Activated naive CD8-positive, alpha-beta T cell treated with anti-CD3 and anti-CD28 coated beads, Interleukin-2, amount 50 U/mL, for 24 hours (primary cell): ENCODE data around the gene AP3D1.
"Not testable (repeated sequence)": the region's sequence is repeated elsewhere in the genome, so short reads cannot be mapped to it uniquely, and the experiment has no call there.

ENCODE experiments used
- ATAC-seq: fragments of 150-1000 bp; cut with Tn5 transposase; one replicate; pipeline ENCODE4 v1.10.0; 2021
- DNase-seq: peaks from one replicate; pipeline ENCODE4 v3.0.0; 2021
- H3K27ac Mint-ChIP-seq: one replicate; pipeline ENCODE4 v1.8.0; 2021; ENCODE audit warnings: mild to moderate bottlenecking, mixed read lengths
- H3K27me3 Mint-ChIP-seq: one replicate; pipeline ENCODE4 v1.8.0; 2021; ENCODE audit warnings: mixed read lengths
- H3K36me3 Mint-ChIP-seq: one replicate; pipeline ENCODE4 v1.8.0; 2021; ENCODE audit warnings: low read depth, mixed read lengths
- H3K4me1 Mint-ChIP-seq: one replicate; pipeline ENCODE4 v1.8.0; 2021; ENCODE audit warnings: mixed read lengths
- H3K4me3 Mint-ChIP-seq: one replicate; pipeline ENCODE4 v1.8.0; 2021; ENCODE audit warnings: mild to moderate bottlenecking, moderate library complexity, mixed read lengths
- H3K9me3 Mint-ChIP-seq: one replicate; pipeline ENCODE4 v1.8.0; 2021; ENCODE audit warnings: mixed read lengths

AP3D1 gene

DNA sequence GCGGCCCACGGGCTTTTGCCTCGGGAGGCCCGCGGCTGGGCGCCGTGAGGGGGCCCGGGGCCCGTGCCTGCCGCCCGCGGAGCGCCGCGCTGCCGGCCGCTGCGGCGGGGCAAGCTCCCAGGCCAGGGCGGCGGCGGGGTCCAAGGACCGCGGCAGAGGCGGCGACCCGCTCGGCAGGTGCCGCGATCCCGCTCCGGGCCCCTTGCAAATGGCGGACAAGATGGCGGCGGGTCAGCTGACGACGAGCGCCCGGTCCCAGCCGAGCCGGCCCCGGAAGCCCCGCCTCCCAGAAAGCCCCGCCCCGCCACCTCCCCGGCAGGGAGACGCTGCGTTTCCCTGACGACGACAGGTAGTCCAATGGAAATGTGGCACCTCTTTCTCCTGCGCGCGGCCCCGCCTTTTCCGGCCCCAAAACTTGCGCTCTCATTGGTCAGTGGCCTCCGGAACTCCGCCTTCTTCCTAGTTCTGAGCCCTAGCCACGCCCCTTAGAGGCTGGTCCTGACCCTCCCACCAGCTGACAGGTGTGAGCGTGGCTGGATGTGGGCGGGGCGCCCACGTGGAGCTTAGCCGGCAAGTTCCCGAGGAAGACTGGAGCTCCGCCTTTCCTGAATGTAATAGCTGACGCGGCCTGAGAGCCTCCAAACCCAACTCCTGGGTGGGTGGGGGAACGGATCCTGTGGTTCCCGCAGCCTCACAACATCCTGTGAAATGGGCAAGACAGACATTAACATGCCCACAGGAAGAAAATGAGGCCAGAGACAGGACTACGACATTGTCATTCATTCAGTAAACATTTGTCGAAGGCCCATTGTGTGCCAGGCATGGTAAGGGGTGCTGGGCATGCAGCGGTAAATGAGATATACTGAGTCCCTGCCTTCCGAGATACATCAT is at the start of gene AP3D1:
AP3D1 (minus strand) TSS at position 228 of the 891 bp plus-strand sequence. CDS start 232 bp downstream, outside the sequence.
- Mint-ChIP-seq H3K4me1 (peaks cover 43% of the 10 kb centered on the region), H3K36me3 (peaks cover 9% of the 10 kb centered on the region), H3K4me3 (peak within 1 kb of the TSS; percentile 77), H3K27me3 (no peaks in the 10 kb centered on the region), H3K9me3 (no peaks in the 10 kb centered on the region), H3K27ac (peak within 1 kb of the TSS; percentile 78)
- DNase-seq: peak; percentile 100
- peak; percentile 88 for ATAC-seq

DNA sequence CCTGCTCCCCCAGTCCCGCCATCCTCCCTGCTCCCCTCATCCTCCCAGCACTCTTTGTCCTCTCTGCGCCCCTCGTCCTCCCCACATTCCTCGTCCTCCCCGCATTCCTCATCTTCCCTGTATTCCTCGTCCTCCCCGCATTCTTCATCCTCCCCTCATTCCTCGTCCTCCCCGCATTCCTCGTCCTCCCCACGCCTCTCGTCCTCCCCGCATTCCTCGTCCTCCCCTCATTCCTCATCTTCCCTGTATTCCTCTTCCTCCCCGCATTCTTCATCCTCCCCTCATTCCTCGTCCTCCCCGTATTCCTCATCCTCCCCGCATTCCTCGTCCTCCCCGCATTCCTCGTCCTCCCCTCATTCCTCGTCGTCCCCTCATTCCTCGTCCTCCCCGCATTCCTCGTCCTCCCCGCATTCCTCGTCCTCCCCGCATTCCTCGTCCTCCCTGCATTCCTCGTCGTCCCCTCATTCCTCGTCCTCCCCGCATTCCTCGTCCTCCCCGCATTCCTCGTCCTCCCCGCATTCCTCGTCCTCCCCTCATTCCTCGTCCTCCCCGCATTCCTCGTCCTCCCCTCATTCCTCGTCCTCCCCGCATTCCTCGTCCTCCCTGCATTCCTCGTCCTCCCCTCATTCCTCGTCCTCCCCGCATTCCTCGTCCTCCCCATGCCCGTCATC is 49.4 kb upstream of the AP3D1 start:
- not testable (repeated sequence) for H3K27ac Mint-ChIP-seq, H3K9me3 Mint-ChIP-seq, H3K4me1 Mint-ChIP-seq, H3K4me3 Mint-ChIP-seq, ATAC-seq, DNase-seq, H3K27me3 Mint-ChIP-seq
- peaks cover 12% of the 10 kb centered on the region for H3K36me3 Mint-ChIP-seq

DNA sequence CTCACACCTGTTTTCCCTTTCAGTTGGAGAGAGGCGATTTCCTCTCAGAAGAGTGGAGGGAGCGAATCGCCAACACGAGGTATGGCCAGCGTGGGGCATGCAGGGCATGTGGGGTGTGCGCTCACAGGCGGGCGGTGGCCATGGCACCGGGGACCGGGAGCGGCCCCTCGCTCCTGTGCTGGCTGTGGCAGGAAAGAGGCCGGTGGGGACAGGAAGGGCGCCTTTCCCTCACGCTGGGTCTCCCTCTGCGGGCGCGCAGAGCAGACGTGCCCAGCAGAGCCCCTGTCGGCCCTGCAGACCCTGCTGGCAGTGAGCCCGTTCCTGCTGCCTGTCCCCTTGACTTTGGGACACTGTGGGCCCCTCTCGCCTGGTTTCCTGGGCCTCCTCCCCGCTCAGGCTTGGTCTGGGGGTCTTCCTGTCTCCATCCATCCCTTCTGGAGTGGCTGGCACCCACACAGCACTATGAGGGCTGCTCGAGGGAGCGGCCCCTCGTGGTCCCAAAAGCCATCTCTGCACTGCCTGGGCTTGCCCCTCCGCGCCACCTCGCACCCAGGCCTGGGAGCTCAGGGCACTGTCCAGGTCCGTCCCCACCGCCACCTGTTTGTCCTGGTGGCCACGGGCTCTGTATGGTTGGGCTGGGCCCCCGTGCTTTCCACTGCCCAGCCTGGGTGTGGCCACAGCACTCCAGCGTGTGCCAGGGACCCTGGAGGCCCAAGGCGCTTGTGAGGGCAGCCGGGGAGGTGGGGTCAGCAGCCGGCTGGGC is 48.7 kb upstream of the AP3D1 start:
- Mint-ChIP-seq H3K27ac (no peak overlapping the region), H3K4me3 (no peak overlapping the region), H3K27me3 (no peaks in the 10 kb centered on the region), H3K36me3 (peaks cover 10% of the 10 kb centered on the region), H3K4me1 (no peaks in the 10 kb centered on the region), H3K9me3 (no peaks in the 10 kb centered on the region)
- DNase-seq (no peak), ATAC-seq (no peak)

DNA sequence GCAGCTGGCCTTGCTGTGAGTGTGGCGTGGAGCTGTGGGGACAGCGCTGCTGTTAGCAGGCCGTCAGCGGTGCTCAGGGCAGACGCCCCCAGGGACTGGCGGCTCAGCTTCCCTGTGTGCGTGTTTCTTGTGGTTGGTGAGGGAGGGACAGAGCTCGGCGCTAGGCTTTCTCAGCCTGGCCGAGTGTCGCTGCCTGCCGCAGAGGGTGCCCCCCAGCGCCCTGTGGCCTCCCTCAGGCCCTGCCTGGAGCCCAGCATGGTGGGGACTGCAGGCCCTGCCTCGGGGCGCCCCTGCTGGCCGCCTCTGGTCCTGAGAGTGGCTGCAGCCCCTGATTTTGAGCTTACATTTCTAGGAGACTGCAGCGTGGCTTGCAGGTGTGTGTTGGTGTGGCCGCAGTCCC is 47.8 kb upstream of the AP3D1 start:
- Mint-ChIP-seq H3K36me3 (peaks cover 10% of the 10 kb centered on the region), H3K27me3 (no peaks in the 10 kb centered on the region), H3K27ac (peak overlapping the region; percentile 60), H3K4me3 (no peak overlapping the region), H3K9me3 (no peaks in the 10 kb centered on the region), H3K4me1 (no peaks in the 10 kb centered on the region)
- DNase-seq (no peak), ATAC-seq (no peak)

DNA sequence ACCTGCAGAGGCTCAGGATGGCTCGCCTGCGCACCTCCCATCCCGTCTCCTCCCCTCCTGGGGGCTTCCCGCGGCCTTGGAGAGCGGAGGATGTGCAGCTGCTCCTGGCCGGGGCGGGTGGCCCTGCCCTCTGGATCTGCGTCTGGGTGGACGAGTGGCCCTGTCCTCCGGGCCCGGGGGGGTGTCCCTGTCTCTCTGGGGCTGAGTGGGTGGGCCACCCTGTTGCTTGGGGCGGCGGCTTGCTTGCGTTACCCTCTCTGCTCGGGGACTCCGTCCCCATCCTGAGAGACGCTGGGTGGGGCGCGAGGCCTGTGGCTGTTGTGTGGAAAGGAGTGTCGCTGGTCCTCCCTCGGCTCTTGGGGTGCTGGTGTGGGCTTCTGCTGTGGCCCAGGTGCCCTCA is 47.0 kb upstream of the AP3D1 start:
- DNase-seq: no peak
- H3K27ac Mint-ChIP-seq: no peak overlapping the region
- peaks cover 6% of the 10 kb centered on the region for H3K36me3 Mint-ChIP-seq
- no peaks in the 10 kb centered on the region for H3K27me3 Mint-ChIP-seq
- no peak overlapping the region for H3K4me3 Mint-ChIP-seq
- H3K9me3 Mint-ChIP-seq: no peaks in the 10 kb centered on the region
- no peak for ATAC-seq
- no peaks in the 10 kb centered on the region for H3K4me1 Mint-ChIP-seq

DNA sequence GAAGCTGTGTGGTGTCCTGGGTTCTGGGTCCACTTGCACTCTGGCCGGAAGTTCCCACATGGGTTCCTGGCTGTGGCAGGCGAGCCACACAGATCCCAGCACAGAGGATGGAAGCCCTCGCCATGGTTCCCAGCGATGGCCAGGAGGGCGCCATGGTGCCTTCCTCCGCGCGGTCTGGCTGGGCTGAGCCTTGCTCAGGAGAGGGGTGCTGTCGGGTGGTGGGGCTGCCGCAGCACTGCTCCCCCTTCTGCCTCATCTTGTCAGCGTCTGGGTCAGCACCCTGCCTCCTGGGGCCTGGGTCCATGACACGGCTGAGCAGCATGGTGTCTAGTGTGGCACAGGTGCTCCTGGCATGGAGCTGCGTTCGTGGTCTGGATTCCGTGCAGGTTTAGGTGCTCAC is 45.9 kb upstream of the AP3D1 start:
- no peak for ATAC-seq

DNA sequence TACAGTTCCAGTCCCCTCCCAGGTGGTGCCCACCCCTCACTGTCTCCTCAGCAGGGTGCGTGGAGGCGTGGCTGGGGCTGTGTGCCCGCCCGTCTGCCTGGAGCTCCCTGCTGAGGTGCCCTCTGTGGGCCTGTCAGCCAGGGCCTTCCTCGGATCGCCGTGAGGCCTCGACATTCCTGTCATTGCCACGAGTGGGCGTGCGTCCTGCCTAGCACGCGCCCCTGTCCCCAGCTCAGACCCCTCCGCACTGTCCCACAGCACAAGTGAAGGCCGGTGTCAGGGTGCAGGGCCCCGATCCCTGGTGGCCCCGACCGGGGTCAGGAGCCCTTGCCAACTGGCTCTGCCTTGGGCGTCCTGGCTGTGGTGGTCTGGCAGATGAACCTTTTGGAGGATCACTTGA is 44.5 kb upstream of the AP3D1 start:
- DNase-seq (no peak), ATAC-seq (no peak)
- no peaks in the 10 kb centered on the region for H3K27me3 Mint-ChIP-seq
- no peak overlapping the region for H3K4me3 Mint-ChIP-seq
- H3K36me3 Mint-ChIP-seq: peaks cover 12% of the 10 kb centered on the region
- H3K9me3 Mint-ChIP-seq: no peaks in the 10 kb centered on the region
- H3K27ac Mint-ChIP-seq: no peak overlapping the region
- no peaks in the 10 kb centered on the region for H3K4me1 Mint-ChIP-seq

More for the DNA sequence above, 45.9 kb upstream of the AP3D1 start:
- Mint-ChIP-seq H3K27me3 (no peaks in the 10 kb centered on the region), H3K4me3 (no peak overlapping the region), H3K36me3 (peaks cover 9% of the 10 kb centered on the region), H3K4me1 (no peaks in the 10 kb centered on the region), H3K9me3 (no peaks in the 10 kb centered on the region), H3K27ac (no peak overlapping the region)
- no peak for DNase-seq

DNA sequence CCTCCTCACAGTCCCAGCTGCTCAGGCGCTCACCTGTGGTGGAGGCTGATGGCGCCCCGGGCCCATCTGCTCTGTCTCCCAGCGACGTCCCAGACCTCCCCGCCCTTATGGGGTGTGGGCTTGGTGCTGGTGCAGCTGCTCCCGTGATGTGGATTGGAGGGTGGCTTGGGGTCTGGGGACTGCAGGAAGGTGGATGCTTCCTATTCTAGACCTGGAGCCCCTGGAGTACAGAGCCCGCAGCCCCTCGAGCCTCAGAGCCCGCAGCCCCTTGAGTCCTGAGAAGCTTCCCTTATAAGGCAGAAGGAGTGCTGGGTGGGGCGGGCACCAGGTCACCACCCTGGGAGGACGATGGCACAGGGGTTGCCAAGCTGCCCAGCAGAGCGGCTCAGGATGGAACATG is 44.0 kb upstream of the AP3D1 start:
- no peak for ATAC-seq
- Mint-ChIP-seq H3K27me3 (no peaks in the 10 kb centered on the region), H3K27ac (no peak overlapping the region), H3K9me3 (no peaks in the 10 kb centered on the region), H3K4me3 (no peak overlapping the region), H3K4me1 (no peaks in the 10 kb centered on the region), H3K36me3 (peaks cover 14% of the 10 kb centered on the region)
- no peak for DNase-seq

DNA sequence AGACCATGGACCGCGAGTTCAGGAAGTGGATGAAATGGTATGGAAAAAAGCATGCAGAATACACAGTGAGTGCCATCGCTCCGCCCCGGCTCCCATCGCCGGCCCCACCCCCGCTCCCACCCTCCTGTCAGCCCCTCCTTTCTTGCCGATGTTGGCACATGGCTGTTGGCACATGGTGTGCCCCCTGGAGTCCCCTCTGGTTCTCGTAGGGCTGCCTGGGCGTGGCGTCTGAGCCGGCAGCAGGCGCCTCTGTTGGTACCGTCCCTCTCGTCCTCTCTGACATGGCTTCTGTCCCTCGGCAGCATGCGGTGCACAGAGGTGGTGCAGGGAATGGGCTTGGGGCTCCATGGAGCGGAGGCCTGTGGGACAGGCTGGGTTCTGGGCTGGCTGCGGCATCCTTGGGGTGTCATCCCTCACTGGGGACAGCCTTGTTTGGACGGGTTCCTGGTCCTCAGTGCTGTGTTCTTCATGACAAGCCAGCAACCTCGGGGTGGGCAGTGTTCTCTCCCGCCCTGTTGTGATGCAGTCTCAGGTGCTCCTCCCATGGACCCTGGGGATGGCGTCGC is 43.2 kb upstream of the AP3D1 start:
- no peaks in the 10 kb centered on the region for H3K27me3 Mint-ChIP-seq
- no peak for DNase-seq
- H3K27ac Mint-ChIP-seq: no peak overlapping the region
- ATAC-seq: no peak
- H3K36me3 Mint-ChIP-seq: peaks cover 14% of the 10 kb centered on the region
- no peaks in the 10 kb centered on the region for H3K9me3 Mint-ChIP-seq
- H3K4me1 Mint-ChIP-seq: no peaks in the 10 kb centered on the region
- no peak overlapping the region for H3K4me3 Mint-ChIP-seq

DNA sequence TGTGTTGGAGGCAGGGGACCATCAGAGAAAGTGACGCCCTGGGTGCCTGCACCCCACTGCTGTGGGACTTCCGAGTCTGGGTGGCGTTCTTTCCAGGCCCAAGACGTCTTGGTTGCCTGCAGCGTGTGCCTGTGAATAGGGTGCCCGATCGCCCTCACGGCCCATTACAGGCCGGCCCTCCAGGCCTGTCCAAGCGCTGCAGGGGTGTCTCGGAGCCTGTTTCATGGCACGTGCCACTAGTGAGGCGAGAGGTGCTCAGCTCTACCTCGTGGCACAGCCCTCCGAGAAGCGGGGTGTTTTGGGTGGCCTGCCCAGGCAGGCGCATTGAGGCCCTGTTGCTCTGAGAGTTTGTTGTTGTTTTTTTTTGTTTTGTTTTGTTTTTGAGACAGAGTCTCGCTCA is 42.4 kb upstream of the AP3D1 start:
- Mint-ChIP-seq H3K36me3 (peaks cover 14% of the 10 kb centered on the region), H3K9me3 (no peaks in the 10 kb centered on the region), H3K27me3 (no peaks in the 10 kb centered on the region), H3K4me3 (no peak overlapping the region), H3K4me1 (peaks cover 2% of the 10 kb centered on the region), H3K27ac (no peak overlapping the region)
- ATAC-seq (no peak), DNase-seq (no peak)

DNA sequence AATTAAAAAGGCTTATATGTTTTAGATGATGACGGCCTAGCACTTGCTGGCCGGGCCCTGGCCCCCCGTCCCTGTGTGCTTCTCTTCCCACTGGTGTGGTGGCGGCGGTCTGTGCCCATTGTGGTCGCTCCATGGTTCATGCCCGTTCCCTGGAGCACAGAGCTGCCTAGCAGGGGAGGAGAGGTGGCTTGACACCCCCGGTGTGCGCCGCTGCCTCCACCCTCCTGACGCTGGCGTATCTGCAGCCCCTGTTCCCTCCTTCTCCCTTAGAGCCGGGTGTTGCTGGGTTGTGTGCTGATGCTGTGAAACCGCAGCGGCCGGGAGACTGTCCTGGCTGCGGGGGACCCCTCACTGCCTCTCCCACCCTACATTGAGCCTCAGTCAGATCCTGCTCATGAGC is 41.5 kb upstream of the AP3D1 start:
- Mint-ChIP-seq H3K27me3 (no peaks in the 10 kb centered on the region), H3K36me3 (peaks cover 14% of the 10 kb centered on the region), H3K4me3 (no peak overlapping the region), H3K4me1 (peaks cover 5% of the 10 kb centered on the region), H3K27ac (no peak overlapping the region), H3K9me3 (no peaks in the 10 kb centered on the region)
- ATAC-seq (no peak), DNase-seq (no peak)

DNA sequence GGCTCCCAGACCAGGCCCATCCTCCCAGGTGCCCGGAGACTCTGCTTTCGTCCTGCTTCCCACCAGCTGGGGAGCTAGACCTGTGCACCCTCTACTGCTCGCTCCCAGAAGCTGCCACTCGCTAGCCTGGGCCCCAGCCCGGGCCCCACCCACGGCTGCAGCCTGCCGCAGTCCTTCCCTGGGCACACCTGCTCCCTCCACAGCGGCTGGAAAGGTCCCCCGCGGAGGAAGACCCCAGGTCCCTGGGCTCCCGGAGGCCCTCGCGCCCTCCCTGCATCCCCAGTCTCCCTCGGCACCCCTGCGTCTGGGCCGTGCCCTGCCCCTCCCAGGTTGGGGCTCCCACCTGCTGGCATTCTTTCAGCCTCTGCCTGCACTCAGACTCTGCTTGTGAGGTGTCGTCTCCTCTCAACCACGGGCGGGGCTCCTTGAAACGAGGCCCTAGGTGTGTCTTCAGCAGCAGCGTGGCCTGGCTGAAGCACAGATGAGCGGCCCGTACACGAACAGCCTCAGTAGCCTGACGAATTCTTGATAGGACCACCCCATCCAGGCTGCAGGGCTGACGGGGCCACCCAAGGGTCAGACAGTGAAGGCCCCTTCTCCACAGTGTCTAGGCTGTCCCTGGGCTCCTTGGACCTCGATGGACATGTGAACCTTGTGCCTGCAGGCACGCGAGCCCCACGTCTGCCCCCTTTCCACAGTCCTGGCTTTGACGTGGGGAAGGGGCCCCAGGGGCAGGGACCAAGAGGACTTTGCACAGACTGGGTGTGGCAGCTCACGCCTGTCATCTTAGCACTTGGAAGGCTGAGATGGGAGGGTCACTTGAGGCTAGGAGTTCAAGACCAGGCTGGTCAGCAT is 40.3 kb upstream of the AP3D1 start:
- peaks cover 10% of the 10 kb centered on the region for H3K4me1 Mint-ChIP-seq
- no peak overlapping the region for H3K27ac Mint-ChIP-seq
- H3K9me3 Mint-ChIP-seq: no peaks in the 10 kb centered on the region
- no peak overlapping the region for H3K4me3 Mint-ChIP-seq
- ATAC-seq: no peak
- DNase-seq: no peak
- H3K36me3 Mint-ChIP-seq: peaks cover 20% of the 10 kb centered on the region
- H3K27me3 Mint-ChIP-seq: no peaks in the 10 kb centered on the region

DNA sequence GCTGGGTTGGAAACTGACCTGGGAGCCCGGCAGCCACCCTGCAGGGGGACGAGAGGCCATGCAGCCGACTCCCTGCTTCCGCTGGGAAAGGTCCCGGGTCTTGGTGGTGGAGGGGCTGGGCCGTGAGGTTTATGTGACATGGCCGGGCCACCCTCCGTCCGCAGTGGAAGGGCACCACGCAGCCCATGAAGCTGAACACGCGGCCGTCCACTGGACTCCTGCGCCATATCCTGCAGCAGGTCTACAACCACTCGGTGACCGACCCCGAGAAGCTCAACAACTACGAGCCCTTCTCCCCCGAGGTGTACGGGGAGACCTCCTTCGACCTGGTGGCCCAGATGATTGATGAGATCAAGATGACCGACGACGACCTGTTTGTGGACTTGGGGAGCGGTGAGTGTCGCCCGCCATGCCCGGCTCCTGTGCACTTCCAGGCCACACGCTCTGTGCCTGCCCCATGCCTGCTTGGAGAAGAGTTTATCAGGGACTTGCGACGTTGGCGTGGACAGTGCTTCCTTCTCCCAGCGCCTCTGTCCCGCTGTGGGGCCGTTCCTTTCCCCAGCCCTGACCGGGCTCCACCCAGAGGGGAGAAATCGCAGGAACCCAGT is 39.6 kb upstream of the AP3D1 start:
- Mint-ChIP-seq H3K9me3 (no peaks in the 10 kb centered on the region), H3K27me3 (no peaks in the 10 kb centered on the region), H3K4me1 (peaks cover 10% of the 10 kb centered on the region), H3K4me3 (no peak overlapping the region), H3K27ac (peak overlapping the region; percentile 54), H3K36me3 (peaks cover 20% of the 10 kb centered on the region)
- no peak for ATAC-seq
- no peak for DNase-seq
